K562 (cell line): ENCODE data around the gene MYH3. TPM values are rescaled to one million over a fixed set of nuclear protein-coding genes. Genes with fewer than 3 reads are reported as not detected.
A peak's percentile ranks its signal among the peaks of the same experiment; 100 is the strongest.

Experiments
- CHD1 ChIP-seq: fragments of 200-600 bp; sonication (generic); IDR thresholded peaks from one replicate; pipeline ENCODE4 v1.6.1; 2012; ENCODE audit warnings: mild to moderate bottlenecking, moderate library complexity, low read length, inconsistent platforms
- COPS2 ChIP-seq: fragments of 450-650 bp; conservative IDR thresholded peaks from 2 replicates; pipeline ENCODE4 v1.6.1; 2016; ENCODE audit warnings: mild to moderate bottlenecking, moderate library complexity
- EP400 ChIP-seq: fragments of 450-650 bp; IDR thresholded peaks from 2 replicates; pipeline ENCODE4 v1.6.1; 2017; ENCODE audit warnings: antibody characterized with exemption, mild to moderate bottlenecking, moderate library complexity
- ESRRA ChIP-seq: fragments of 450-650 bp; IDR thresholded peaks from 2 replicates; pipeline ENCODE4 v1.6.1; 2014; ENCODE audit warnings: low read depth, mild to moderate bottlenecking, moderate library complexity, borderline replicate concordance
- ETV5 ChIP-seq: sonication (generic); formaldehyde crosslinking; IDR thresholded peaks from 2 replicates; pipeline ENCODE4 v1.4.0; 2020; ENCODE audit warnings: low read depth, mild to moderate bottlenecking, missing genetic modification reagents
- KAT7 ChIP-seq: sonication (generic); formaldehyde crosslinking; IDR thresholded peaks from 2 replicates; pipeline ENCODE4 v1.8.0; 2022; ENCODE audit warnings: missing genetic modification reagents, mild to moderate bottlenecking, borderline replicate concordance
- KHSRP ChIP-seq: fragments of 450-650 bp; IDR thresholded peaks from 2 replicates; pipeline ENCODE4 v1.6.1; 2017
- NR2F6 ChIP-seq: fragments of 450-650 bp; formaldehyde crosslinking; IDR thresholded peaks from 2 replicates; pipeline ENCODE4 v1.4.0; 2020; ENCODE audit warnings: mild to moderate bottlenecking
- PPARD ChIP-seq: fragments of 250-450 bp; sonication (Bioruptor Pico); IDR thresholded peaks from 2 replicates; pipeline ENCODE4 v1.8.0; 2022; ENCODE audit warnings: inconsistent platforms, mild to moderate bottlenecking, moderate library complexity
- SIN3B ChIP-seq: fragments of 450-650 bp; IDR thresholded peaks from 2 replicates; pipeline ENCODE4 v1.6.1; 2017; ENCODE audit warnings: low read depth, mild to moderate bottlenecking, moderate library complexity
- SP1 ChIP-seq: sonication (generic); formaldehyde crosslinking; IDR thresholded peaks from 2 replicates; pipeline ENCODE4 v1.8.1; 2022; ENCODE audit warnings: mild to moderate bottlenecking, missing genetic modification reagents
- ZBTB8A ChIP-seq: fragments of 450-650 bp; IDR thresholded peaks from 2 replicates; pipeline ENCODE4 v1.6.1; 2018; ENCODE audit warnings: mild to moderate bottlenecking, moderate library complexity; ENCODE audit not compliant: partially characterized antibody
- ZNF3 ChIP-seq: fragments of 250-450 bp; sonication (Bioruptor Pico); IDR thresholded peaks from 2 replicates; pipeline ENCODE4 v1.5.0; 2021; ENCODE audit warnings: mild to moderate bottlenecking, moderate library complexity
- ZNF696 ChIP-seq: fragments of 250-450 bp; sonication (Bioruptor Pico); conservative IDR thresholded peaks from 2 replicates; pipeline ENCODE4 v1.4.0; 2020; ENCODE audit warnings: mild to moderate bottlenecking, moderate library complexity
- ZNF780A ChIP-seq: fragments of 250-450 bp; sonication (Bioruptor Pico); IDR thresholded peaks from 2 replicates; pipeline ENCODE4 v1.5.0; 2021; ENCODE audit warnings: mild to moderate bottlenecking
- polyA plus RNA-seq, 8 experiments: library from polyadenylated mRNA; depleted of rRNA in 4 of 8; stranded (reverse) in 5 of 8; unstranded in 3 of 8; fragments of >200 nt; fragmentation: Nextera tagmentation in 2 of 8; fragmentation: Illumina TruSeq in 1 of 8; extraction: Ambion mirVana in 2 of 8; extraction: Trizol in 1 of 8; gene quantifications; 2 replicates each; pipeline versions ENCODE4 v1.2.1 to v1.2.3, GENCODE V29; 2011 to 2014; ENCODE audit warnings: inconsistent platforms in 1 of 8, missing spikeins in 1 of 8
- total RNA-seq, 7 experiments: library from RNA; depleted of rRNA in 6 of 7; stranded (reverse); fragments of >200 nt in 6 of 7; fragmentation: Illumina TruSeq in 2 of 7; extraction: Trizol in 2 of 7; gene quantifications; 2 replicates each; pipeline versions ENCODE4 v1.2.1 to v1.2.3, GENCODE V29; 2011 to 2021; ENCODE audit warnings: low replicate concordance in 1 of 7
- TF ChIP-seq, protein P1 (sequence below): fragments of 450-650 bp; IDR thresholded peaks from 2 replicates; pipeline ENCODE4 v1.6.1; 2016; ENCODE audit warnings: mild to moderate bottlenecking
- TF ChIP-seq, protein P2 (sequence below): IDR thresholded peaks from 2 replicates; pipeline ENCODE4 v1.6.1; 2016; ENCODE audit warnings: missing genetic modification characterization, missing compliant biosample characterization
- TF ChIP-seq, protein P3 (sequence below): fragments of 450-650 bp; IDR thresholded peaks from 2 replicates; pipeline ENCODE4 v1.7.1; 2018; ENCODE audit warnings: mild to moderate bottlenecking, low read depth; ENCODE audit not compliant: partially characterized antibody

The MYH3 gene
- total and polyA plus RNA-seq, 9 of the 15 experiments (the other 6 are each of a cell fraction or from before 2014, with no cell fraction given): 0.24 to 0.75 (median 0.40) TPM; not detected in 1

DNA sequence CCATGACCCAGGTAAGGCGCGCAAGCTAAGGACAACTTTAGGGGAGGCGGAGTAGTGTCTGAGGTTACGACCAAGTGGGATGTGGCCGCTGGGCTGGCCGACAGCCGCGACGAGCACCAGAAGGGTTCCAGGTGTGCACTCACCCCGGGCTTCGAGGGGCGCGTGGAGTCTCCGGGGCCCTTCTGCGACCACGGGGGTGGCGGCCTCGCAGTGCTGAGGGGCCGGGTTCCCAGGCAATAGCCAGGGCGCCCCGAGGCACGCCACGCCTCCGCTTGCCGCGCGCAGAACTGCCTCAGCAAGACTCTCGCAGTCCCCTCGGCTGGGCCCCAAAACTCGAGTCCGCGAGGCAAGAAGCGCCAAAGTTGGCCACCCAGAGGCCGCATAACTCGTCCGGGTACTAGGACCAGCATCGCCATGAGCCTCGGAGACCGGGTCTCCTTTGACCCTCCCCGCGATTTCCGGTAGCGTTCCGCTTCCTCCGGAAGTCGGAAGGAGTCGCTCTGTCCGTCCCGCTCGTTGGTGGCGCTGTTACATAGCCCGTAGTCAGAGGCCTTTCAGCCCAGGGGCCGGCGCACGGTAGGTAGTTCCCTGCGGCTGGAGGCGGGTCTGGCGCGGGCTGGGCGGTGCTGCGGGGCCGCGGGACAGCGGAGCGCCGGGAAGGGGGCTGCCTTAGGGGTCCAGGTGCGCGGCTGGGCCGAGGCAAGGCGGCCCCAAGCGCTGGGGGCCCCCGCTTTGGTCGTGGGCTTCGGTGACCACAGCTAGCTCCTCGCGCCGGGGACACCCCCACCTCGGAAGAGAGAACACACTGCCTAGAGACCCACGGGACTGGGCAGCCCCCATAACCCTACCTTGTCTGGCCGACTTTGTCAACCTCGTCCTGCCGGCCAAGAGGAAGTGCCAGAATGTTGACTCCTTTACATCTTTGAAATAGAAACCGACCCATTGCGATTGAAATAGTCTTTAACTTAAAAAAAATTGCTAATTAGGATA, 40.3 kb upstream of the MYH3 start, which contains the start of the genes ADPRM and SCO1 (continued):
- TF ChIP-seq, protein P1, sequence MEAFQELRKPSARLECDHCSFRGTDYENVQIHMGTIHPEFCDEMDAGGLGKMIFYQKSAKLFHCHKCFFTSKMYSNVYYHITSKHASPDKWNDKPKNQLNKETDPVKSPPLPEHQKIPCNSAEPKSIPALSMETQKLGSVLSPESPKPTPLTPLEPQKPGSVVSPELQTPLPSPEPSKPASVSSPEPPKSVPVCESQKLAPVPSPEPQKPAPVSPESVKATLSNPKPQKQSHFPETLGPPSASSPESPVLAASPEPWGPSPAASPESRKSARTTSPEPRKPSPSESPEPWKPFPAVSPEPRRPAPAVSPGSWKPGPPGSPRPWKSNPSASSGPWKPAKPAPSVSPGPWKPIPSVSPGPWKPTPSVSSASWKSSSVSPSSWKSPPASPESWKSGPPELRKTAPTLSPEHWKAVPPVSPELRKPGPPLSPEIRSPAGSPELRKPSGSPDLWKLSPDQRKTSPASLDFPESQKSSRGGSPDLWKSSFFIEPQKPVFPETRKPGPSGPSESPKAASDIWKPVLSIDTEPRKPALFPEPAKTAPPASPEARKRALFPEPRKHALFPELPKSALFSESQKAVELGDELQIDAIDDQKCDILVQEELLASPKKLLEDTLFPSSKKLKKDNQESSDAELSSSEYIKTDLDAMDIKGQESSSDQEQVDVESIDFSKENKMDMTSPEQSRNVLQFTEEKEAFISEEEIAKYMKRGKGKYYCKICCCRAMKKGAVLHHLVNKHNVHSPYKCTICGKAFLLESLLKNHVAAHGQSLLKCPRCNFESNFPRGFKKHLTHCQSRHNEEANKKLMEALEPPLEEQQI: no peak
- TF ChIP-seq KAT7 (CRISPR knock-in tag) (no peak), SP1 (CRISPR knock-in tag) (peak; percentile 9; the same call in 1 of the 2 replicates), EP400 (peak; percentile 82; the same call in 1 of the 2 replicates), ESRRA (peak; percentile 18; the same call in 1 of the 2 replicates), ETV5 (CRISPR knock-in tag) (peak; percentile 44; the same call in 1 of the 2 replicates), ZNF780A (CRISPR knock-in tag) (no peak), ZNF3 (no peak), ZBTB8A (no peak), ZNF696 (CRISPR knock-in tag) (no peak), CHD1 (no peak), COPS2 (no peak), PPARD (CRISPR knock-in tag) (no peak), SIN3B (peak; percentile 15; the same call in 1 of the 2 replicates), NR2F6 (CRISPR knock-in tag) (no peak), KHSRP (no peak)
- TF ChIP-seq, protein P2, sequence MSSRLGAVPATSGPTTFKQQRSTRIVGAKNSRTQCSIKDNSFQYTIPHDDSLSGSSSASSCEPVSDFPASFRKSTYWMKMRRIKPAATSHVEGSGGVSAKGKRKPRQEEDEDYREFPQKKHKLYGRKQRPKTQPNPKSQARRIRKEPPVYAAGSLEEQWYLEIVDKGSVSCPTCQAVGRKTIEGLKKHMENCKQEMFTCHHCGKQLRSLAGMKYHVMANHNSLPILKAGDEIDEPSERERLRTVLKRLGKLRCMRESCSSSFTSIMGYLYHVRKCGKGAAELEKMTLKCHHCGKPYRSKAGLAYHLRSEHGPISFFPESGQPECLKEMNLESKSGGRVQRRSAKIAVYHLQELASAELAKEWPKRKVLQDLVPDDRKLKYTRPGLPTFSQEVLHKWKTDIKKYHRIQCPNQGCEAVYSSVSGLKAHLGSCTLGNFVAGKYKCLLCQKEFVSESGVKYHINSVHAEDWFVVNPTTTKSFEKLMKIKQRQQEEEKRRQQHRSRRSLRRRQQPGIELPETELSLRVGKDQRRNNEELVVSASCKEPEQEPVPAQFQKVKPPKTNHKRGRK (tag): no peak
- TF ChIP-seq, protein P3, sequence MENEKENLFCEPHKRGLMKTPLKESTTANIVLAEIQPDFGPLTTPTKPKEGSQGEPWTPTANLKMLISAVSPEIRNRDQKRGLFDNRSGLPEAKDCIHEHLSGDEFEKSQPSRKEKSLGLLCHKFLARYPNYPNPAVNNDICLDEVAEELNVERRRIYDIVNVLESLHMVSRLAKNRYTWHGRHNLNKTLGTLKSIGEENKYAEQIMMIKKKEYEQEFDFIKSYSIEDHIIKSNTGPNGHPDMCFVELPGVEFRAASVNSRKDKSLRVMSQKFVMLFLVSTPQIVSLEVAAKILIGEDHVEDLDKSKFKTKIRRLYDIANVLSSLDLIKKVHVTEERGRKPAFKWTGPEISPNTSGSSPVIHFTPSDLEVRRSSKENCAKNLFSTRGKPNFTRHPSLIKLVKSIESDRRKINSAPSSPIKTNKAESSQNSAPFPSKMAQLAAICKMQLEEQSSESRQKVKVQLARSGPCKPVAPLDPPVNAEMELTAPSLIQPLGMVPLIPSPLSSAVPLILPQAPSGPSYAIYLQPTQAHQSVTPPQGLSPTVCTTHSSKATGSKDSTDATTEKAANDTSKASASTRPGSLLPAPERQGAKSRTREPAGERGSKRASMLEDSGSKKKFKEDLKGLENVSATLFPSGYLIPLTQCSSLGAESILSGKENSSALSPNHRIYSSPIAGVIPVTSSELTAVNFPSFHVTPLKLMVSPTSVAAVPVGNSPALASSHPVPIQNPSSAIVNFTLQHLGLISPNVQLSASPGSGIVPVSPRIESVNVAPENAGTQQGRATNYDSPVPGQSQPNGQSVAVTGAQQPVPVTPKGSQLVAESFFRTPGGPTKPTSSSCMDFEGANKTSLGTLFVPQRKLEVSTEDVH: peak; percentile 78
